Thyroid gland (tissue), 4 donors: ENCODE data around the gene PLPPR5.

Experiments
- CTCF ChIP-seq, 6 experiments: fragments of 200-600 bp in 3 of 6; fragments of 450-650 bp in 3 of 6; sonication (generic) in 3 of 6; IDR thresholded peaks; one replicate each; pipeline ENCODE4 v1.5.1; 2016 to 2019; ENCODE audit warnings: antibody characterized with exemption in 6 of 6, mild to moderate bottlenecking in 2 of 6, inconsistent platforms in 1 of 6, moderate library complexity in 1 of 6
- POLR2A ChIP-seq, 2 donors: fragments of 450-650 bp; IDR thresholded peaks; one replicate each; pipeline ENCODE4 v1.6.1; 2017; ENCODE audit warnings: antibody characterized with exemption in 2 of 2, mild to moderate bottlenecking in 2 of 2, moderate library complexity in 1 of 2

DNA sequence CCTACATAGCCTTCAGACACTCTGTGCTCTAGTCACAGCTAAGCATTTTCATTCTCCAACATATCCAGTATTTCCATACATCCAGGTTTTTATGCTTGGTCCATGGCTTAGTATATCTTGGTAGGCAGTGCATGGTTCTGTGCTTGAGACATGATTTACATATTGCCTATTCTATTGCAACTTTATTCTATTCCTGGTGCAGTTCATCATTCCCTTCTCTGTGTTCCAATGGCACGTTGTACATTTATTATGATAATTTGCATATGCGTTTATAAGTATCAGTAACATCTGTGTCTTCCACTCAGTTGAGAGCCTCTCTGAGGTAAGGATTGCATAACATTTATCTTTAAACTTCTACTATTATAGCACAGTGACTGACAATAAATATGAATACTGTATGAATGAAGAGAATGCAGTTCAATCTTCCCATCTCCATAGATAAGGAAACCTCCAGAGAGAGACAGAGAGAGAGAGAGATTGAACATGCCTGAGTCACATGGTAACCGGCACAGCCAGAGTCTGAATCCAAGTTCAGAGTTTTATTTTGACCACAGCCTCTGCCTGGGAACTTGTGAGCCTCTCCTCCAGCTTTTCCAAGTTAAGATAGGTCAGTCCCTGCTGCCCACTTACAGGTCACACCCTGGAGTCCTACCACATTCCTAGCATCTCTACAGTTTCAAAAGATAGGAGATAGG, 41.5 kb downstream of the PLPPR5 start:
- TF ChIP-seq CTCF (IDR thresholded peaks at IDR 0.05) (no peak), POLR2A (IDR thresholded peaks at IDR 0.05) (no peak)
